Activated CD8-positive, alpha-beta T cell treated with anti-CD3 and anti-CD28 coated beads for 36 hours (primary cell): ENCODE results near the gene CDKL2. TPM values are rescaled to one million over a fixed set of nuclear protein-coding genes. Genes with fewer than 3 reads are reported as not detected.

Experiments
- ATAC-seq: fragments of 200-7000 bp; cut with Tn5 transposase; one replicate; pipeline ENCODE4 v1.10.0; 2021; ENCODE audit warnings: mild to moderate bottlenecking, moderate library complexity
- CTCF ChIA-PET: fragments of 350-600 bp; sonication (Branson Sonifier 250); formaldehyde crosslinking; loops from one replicate; lab custom pipeline; 2021; ENCODE audit warnings: antibody characterized with exemption; lab: Charles Lee
- POLR2A ChIA-PET: fragments of 350-600 bp; sonication (Branson Sonifier 250); formaldehyde crosslinking; loops from one replicate; lab custom pipeline; 2021; ENCODE audit warnings: antibody characterized with exemption; lab: Charles Lee
- DNase-seq: peaks from one replicate; pipeline ENCODE4 v3.0.0-alpha.2; 2020
- H3K27ac Mint-ChIP-seq: one replicate; pipeline ENCODE4 v1.8.0; 2021; ENCODE audit warnings: mild to moderate bottlenecking, mixed read lengths
- H3K27me3 Mint-ChIP-seq: one replicate; pipeline ENCODE4 v1.8.0; 2021; ENCODE audit warnings: mixed read lengths
- H3K36me3 Mint-ChIP-seq: one replicate; pipeline ENCODE4 v1.8.0; 2021; ENCODE audit warnings: low read depth, mixed read lengths
- H3K4me1 Mint-ChIP-seq: one replicate; pipeline ENCODE4 v1.8.0; 2021; ENCODE audit warnings: low read depth, mixed read lengths
- H3K4me3 Mint-ChIP-seq: one replicate; pipeline ENCODE4 v1.8.0; 2021; ENCODE audit warnings: mild to moderate bottlenecking, moderate library complexity, mixed read lengths
- H3K9me3 Mint-ChIP-seq: one replicate; pipeline ENCODE4 v1.8.0; 2021; ENCODE audit warnings: mixed read lengths
- CTCF ChIP-seq: fragments of 200-600 bp; IDR thresholded peaks from one replicate; pipeline ENCODE4 v1.8.0; 2022; ENCODE audit warnings: antibody characterized with exemption, mild to moderate bottlenecking
- intact Hi-C: fragments of 100-400 bp; cut with micrococcal nuclease; formaldehyde crosslinking; loops from one replicate; pipeline ENCODE4 v1.10.0; 2022
- total RNA-seq, 2 experiments: library from RNA; stranded (reverse); gene quantifications; one replicate each; pipeline ENCODE4 v1.2.3, GENCODE V29; 2021

The CDKL2 gene
- total RNA-seq, 2 experiments from 2014 or later = 0.83 to 1.0 TPM

GRCh38 chr4:75561789-75562188, 68.5 kb downstream of the CDKL2 start:
- ATAC-seq = no peak
- POLR2A ChIA-PET = no interaction called here
- CTCF ChIA-PET = interaction anchor here (0.9 kb wide), 1 partner anchor 162 kb away, joined by 3 read pairs; no protein-coding TSS in a partner anchor
- peaks cover 6% of the 10 kb centered on the region for H3K27me3 Mint-ChIP-seq
- H3K27ac Mint-ChIP-seq = no peak overlapping the region
- no peak overlapping the region for H3K4me3 Mint-ChIP-seq
- TF ChIP-seq CTCF = no peak
- no peaks in the 10 kb centered on the region for H3K4me1 Mint-ChIP-seq
- H3K36me3 Mint-ChIP-seq = no peaks in the 10 kb centered on the region
- no peak for DNase-seq
- intact Hi-C loops = no loop called here
- no peaks in the 10 kb centered on the region for H3K9me3 Mint-ChIP-seq

GRCh38 chr4:75557696-75558095, 72.6 kb downstream of the CDKL2 start:
- POLR2A ChIA-PET = no interaction called here

DNA sequence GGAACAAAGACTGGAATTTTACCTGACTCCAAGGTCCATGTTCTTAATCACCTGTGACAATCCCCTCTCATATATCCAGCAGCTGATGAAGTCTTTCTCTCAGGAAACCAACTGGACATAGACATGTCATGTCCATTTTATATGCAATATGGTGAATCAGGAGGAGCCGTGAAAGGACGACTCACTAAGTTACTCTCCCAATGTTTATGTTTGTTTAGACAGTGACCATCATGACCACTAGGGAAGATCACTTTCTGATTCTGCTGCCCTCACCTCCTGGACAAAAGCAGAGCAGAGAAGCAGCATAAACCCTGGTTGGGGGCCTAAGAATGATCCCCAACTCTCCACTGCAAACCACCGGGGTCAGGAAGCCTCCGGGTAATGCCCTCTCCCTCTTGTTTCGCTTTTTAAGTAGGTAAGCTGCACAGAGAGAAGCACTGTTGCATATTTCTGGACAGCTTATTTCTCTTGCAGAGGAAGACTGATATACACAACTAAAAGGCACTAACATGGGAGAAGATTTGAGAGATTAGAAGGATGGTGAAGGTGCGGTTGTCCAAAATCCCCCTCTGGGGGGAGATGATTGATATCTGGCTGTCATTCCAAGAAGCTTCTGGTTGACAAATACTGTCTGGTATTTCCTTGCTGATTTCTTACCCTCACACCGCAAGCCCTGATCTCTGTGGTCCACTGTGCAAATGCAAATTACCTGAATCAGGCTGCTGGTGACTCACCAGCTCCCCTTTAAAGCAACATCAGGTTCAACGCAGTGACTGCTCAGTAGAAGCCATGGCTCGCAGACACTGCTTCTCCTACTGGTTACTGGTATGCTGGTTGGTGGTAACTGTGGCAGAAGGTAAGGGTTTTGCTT, 74.8 kb downstream of the CDKL2 start, which contains the start of gene ODAPH:
Gene ODAPH (plus strand): TSS at position 773 of the 871 bp plus-strand sequence. CDS start 17 bp downstream, at position 790.
- POLR2A ChIA-PET = no interaction called here
- CTCF ChIA-PET = interaction anchor here (0.9 to 1.6 kb wide), 4 partner anchors 8 to 684 kb away, joined by 3 to 6 read pairs (median 4); partner anchors contain the start of gene USO1

More at GRCh38 chr4:75557696-75558095, 72.6 kb downstream of the CDKL2 start:
- Mint-ChIP-seq H3K4me1 (peaks cover 5% of the 10 kb centered on the region), H3K4me3 (no peak overlapping the region), H3K27ac (no peak overlapping the region), H3K36me3 (no peaks in the 10 kb centered on the region), H3K9me3 (no peaks in the 10 kb centered on the region), H3K27me3 (peaks cover 6% of the 10 kb centered on the region)
- intact Hi-C loops = no loop called here
- CTCF ChIA-PET = interaction anchor here (1.4 to 1.6 kb wide), 2 partner anchors 13 to 290 kb away, joined by 3 to 4 read pairs; no protein-coding TSS in a partner anchor
- DNase-seq (no peak), ATAC-seq (no peak)
- TF ChIP-seq CTCF = no peak

DNA sequence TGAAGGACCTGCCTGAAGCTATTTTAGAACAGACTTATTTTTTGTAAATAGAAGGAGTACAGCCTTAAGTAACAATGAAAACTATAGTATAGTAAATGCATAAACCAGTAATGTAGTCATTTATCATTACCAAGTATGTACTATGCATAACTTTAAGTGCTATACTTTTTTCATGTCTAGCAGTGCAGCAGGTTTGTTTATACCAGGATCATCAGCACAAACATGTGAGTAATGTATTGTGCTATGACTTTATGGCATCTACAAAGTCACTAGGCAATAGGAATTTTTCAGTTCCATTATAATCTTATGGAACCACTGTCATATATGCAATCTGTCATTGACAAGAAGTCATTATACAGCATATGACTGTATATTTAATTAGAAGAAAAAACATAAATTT, 77.9 kb downstream of the CDKL2 start:
- no peak overlapping the region for H3K4me3 Mint-ChIP-seq
- ChIA-PET POLR2A (no interaction called here), CTCF (no interaction called here)
- no peak for ATAC-seq
- no peak overlapping the region for H3K27ac Mint-ChIP-seq
- intact Hi-C loops = no loop called here
- H3K9me3 Mint-ChIP-seq = no peaks in the 10 kb centered on the region
- peaks cover 5% of the 10 kb centered on the region for H3K4me1 Mint-ChIP-seq
- no peaks in the 10 kb centered on the region for H3K36me3 Mint-ChIP-seq
- no peak for TF ChIP-seq CTCF
- H3K27me3 Mint-ChIP-seq = no peaks in the 10 kb centered on the region
- no peak for DNase-seq

More for the DNA sequence above, 74.8 kb downstream of the CDKL2 start, which contains the start of gene ODAPH:
- Mint-ChIP-seq H3K27ac (no peak within 1 kb of the TSS), H3K4me3 (no peak within 1 kb of the TSS), H3K4me1 (peaks cover 5% of the 10 kb centered on the region), H3K36me3 (no peaks in the 10 kb centered on the region), H3K27me3 (peaks cover 6% of the 10 kb centered on the region), H3K9me3 (no peaks in the 10 kb centered on the region)
- intact Hi-C loops = no loop called here
- ATAC-seq (peak; percentile 90), DNase-seq (peak; percentile 54)
- no peak for TF ChIP-seq CTCF

DNA sequence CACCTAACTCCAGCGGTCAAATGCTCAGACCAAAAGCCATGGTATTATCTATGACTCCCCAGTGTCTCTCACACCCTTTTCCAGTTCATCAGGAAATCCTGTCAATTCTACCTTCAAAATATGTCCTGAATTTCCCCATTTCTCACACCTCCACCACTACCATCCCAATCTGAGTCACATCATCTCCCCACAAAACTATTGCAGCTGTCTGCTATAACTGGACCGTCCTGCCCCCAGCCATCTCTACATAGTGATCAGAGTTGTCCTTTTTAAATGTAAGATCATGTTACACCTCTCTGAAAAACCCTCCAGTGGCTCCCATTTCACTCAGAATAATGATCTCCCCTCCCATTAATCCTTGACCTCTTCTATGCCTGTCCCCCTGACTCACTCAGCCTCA, 81.3 kb downstream of the CDKL2 start:
- TF ChIP-seq CTCF = no peak
- H3K27ac Mint-ChIP-seq = no peak overlapping the region
- ChIA-PET POLR2A (no interaction called here), CTCF (no interaction called here)
- H3K4me3 Mint-ChIP-seq = no peak overlapping the region
- H3K36me3 Mint-ChIP-seq = peaks cover 3% of the 10 kb centered on the region
- intact Hi-C loops = no loop called here
- no peak for ATAC-seq
- H3K4me1 Mint-ChIP-seq = no peaks in the 10 kb centered on the region
- no peaks in the 10 kb centered on the region for H3K9me3 Mint-ChIP-seq
- DNase-seq = no peak
- H3K27me3 Mint-ChIP-seq = no peaks in the 10 kb centered on the region
